Suppressor macrophage (primary cell): ENCODE measurements around the gene KANK3.
"Not testable (repeated sequence)": the region's sequence is repeated elsewhere in the genome, so short reads cannot be mapped to it uniquely, and the experiment has no call there.

Source experiments
- DNase-seq, 4 experiments: peaks; one replicate each; pipeline ENCODE4 v3.0.0-alpha.2; 2020 to 2022

The KANK3 gene

GRCh38 chr19:8316351-8317125 is 26.5 kb downstream of the KANK3 start:
- no peak for DNase-seq

- DNase-seq, result not testable (repeated sequence)
Measured at GRCh38 chr19:8314981-8315640, 28.0 kb downstream of the KANK3 start.

DNA sequence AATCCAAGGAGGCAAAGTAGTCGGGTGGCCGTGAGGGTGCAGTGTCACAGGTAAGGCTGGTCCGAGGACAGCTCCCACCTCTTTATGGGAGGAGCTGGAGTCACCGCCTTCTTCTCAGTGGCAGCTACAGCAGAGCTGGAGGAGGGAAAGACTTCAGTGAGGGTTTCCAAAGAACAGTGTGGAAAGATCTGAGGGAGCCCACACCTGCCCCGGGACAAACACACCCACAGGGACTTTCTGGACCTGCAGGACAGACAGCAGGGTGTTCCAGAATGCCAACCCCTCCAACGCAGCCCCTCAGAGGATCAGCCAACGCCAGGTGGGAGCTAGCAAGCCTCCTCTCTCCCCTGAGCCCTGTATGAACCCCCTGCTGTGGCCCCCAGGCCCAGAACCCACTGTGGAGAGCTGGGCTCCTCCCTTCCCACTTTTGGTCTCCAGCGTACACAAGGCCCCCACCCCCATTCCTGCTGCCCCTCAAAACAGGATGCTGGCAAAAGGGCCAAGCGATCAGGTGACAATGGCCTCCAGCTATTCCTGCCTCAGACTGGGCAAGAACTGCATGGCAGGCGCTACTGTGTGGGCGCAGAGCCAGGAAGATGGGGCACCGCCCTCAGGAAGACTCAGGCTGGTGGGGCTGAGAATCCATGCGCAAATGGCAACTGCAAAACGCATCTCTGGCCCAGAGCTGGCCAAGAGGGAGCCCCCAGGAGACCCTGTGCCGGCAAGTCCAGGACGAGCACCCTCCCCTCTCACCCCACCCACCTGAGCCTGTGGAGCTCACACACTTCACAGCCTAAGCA is 31.4 kb downstream of the KANK3 start:
- no peak for DNase-seq

DNA sequence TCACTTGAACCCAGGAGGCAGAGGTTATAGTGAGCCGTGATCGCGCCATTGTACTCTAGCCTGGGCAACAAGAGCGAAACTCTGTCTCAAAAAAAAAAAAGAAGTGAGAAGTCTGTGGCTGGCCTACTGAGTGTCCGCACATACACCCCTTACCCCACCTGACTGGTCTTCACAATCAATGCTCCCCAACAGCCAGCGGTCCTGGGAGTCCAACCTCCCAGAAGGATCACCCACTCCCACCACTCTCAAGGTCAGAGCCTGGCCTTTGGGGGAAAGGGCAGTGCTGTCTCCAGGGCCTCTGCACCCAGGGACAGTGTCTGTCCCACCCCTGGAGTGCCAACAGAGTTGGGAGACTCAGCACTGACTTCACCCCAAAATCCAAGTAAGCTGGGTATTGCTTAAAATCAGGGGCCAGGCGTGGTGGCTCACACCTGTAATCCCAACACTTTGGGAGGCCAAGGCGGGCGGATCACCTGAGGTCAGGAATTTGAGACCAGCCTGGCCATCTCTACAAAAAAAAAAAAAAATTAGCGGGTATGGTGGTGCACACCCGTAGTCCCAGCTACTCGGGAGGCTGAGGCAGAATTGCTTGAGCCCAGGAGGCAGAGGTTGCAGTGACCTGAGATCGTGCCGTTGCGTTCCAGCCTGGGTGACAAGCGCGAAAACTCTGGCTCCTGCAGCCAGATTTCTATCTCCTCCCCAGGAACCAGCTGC is 32.6 kb downstream of the KANK3 start:
- no peak for DNase-seq

DNA sequence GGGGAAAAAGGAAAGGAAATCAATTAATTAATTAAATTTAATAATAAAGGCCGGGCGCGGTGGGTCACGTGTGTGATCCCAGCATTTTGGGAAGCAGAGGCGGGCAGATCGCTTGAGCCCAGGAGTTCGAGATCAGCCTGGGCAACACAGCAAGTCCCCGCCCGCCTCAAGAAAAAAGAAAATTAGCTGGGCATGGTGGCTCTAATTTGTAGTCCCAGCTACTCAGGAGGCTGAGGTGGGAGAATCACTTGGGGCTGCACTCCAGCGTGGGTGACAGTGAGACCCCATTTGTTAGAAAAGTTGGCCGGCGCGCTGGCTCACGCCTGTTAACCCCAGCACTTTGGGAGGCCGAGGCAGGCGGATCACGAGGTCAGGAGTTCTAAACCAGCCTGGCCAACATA is 34.2 kb downstream of the KANK3 start:
- no peak for DNase-seq

DNA sequence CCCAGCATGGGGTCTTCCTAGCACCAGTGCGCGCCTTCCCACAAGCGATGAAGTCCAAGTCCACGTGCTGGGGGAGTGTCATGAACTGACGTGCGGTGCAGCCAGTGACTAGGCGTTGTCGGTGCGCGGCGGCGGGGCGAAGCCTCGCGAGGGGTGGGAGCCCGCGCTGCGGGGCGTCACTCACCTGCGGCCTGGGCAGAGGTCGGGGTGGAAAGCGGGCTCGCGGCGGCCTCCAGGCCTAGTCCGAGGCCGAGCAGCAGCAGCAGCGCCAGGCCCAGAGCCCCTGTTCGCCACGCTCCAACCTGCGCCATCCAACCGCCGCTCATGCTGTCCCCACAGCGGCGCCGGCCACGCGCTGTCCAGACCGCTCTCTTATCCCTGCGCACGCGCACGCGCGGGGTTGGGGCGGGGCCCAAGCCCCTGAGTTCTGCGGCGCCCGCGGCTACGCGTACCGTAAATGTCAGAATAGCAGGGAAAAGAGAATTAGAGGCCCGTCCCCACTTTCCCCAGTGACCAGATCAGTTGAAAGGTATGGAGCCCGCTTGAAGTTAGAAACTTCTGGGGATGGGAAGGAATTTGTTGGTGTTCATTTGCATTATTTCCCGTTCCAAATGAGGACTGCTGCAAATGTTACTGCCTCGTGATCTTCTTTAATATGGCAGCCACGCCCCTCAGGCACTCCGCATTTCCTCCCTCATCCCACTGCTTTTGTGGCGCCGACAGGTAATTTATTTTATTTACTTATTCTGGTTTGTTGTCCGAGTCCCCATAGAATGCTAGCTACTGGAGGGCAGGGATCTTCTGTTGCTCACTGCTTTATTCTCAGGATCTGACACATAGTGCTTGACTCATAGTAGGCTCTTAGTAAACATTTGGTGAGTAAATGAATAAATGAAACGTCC is 34.8 kb downstream of the KANK3 start, which contains the start of gene CD320:
Gene CD320 (minus strand): TSS at position 394 of the 902 bp plus-strand sequence. CDS start 68 bp downstream, at position 326.
- DNase-seq, result peak; percentile 88 to 96 (median 94)

DNA sequence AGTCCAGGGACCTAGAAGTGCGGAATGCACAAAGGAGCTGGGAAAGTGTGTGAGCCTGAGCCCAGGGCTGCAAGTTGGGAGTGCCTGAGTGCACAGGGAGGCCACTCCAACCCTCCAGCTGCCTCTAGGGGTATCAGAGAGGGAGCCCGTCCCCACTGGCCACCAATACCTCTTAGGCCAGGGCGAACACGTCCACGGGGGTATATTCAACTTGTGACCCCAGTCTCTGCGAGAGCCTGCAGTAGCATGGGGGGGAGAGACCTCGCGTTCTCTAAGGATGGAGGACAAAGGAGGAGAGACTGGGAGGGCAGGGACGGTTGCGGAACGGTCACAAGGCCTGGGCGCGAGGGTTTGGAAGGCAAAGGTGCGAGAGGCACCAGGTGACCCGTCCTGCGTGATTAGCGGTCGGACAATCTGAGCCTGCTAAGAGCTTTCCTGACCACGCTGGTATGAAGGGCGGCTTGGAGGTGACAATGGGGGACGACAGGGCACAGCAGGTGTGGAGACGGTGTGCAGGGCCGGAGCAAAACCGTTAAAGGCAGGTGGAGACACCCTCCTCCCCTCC is 35.6 kb downstream of the KANK3 start:
- DNase-seq, result no peak

- DNase-seq, result no peak
Measured at GRCh38 chr19:8306235-8307054, 36.6 kb downstream of the KANK3 start.

DNA sequence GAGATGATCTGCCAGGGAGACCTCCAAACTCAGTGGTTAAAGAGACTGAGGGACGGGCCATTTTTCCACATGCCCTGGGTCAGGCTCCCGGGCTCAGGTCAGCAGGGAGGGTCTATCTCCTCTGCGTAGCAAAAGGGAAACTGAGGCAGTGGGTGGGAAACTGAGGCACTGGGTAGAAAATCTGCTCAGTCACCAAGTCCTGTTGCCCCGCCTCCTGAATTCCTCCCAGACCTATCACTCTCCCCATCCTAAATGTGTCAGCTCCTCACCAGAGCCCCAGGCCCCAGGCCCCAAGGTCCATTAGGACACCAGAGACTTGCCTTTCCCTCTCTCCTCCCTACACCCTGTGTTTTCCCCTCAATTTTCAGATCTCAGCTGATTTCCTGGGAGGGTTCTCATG is 37.3 kb downstream of the KANK3 start:
- no peak for DNase-seq

GRCh38 chr19:8304841-8305621 is 38.0 kb downstream of the KANK3 start:
- DNase-seq, result no peak

DNA sequence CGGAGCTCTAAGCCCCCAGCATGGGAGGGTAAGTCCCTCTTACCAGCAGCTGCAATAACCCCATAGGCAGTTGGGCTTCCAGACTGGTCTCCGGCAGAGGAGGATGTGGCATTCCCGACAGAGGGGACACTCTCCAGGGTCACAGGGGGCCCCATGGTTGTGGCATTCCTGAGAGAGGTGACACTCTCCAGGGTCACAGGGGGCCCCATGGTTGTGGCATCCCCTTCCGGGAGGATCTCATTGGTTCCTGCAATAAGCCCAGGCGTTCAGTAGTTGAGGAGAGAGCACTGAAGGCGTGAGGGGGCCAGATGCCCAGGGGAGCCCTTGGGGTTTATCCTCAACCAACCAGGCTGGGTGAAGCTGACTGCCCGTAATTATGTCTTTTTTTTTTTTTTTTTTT is 40.3 kb downstream of the KANK3 start:
- DNase-seq, result no peak

DNA sequence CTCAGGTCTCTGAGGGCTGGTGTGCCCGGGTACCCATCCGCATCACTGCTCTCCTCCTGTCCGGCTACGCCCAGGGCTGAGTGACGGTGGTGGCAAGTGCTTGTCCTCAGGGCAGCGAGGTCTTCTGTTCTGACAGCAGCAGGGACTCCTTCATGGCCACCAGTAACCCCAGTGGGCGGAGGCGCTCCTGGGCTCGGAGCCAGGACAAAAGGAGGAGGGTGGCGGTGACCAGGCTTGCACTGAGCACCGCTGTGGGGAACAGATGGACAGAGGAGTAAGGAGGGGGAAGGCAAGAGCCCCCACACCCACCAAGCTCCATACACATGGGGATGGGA is 40.7 kb downstream of the KANK3 start:
- peak in 3 of 4 experiments; percentile 40 to 68 (median 47) for DNase-seq

DNA sequence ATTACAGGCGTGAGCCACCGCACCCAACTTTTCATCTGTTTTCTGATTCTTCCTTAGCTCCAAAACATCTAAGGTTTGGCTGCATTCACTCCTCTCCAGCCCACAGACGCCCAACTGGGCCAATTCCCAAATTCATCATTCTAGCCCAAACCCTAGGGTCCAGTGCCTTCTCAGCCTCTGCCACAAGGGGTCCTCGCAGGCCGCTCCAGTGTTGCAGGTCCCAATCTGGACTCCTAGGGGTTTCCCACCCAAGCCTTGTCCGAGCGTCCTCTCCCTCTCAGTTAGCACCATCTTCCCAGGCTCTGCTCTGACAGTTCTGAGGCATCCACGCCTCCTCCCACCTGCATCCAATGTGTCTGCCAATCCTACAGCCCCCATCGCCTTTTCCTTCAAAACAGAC is 51.7 kb downstream of the KANK3 start:
- not testable (repeated sequence) for DNase-seq

GRCh38 chr19:8276508-8276907 is 66.6 kb downstream of the KANK3 start:
- not testable (repeated sequence) for DNase-seq
